ENCODE results near the gene CTSF. TPM values are rescaled to one million over a fixed set of nuclear protein-coding genes. Genes with fewer than 3 reads are reported as not detected.

Gene CTSF
- total and polyA plus RNA-seq, 2 of the 13 experiments (the other 11 are each of a cell fraction or from before 2014, with no cell fraction given) = not detected

- TF ChIP-seq CEBPZ (IDR thresholded peaks at IDR 0.05; ENCODE audit: low read length) (no peak), HNF1B (CRISPR knock-in tag; IDR thresholded peaks at IDR 0.05) (no peak), TARDBP (CRISPR knock-in tag; IDR thresholded peaks at IDR 0.05) (no peak), REL (CRISPR knock-in tag; conservative IDR thresholded peaks at IDR 0.05) (no peak), EHMT2 (IDR thresholded peaks at IDR 0.05; ENCODE audit: borderline replicate concordance, low read depth, low read length) (no peak), MXD4 (CRISPR knock-in tag; IDR thresholded peaks at IDR 0.05) (no peak), ZNF589 (CRISPR knock-in tag; conservative IDR thresholded peaks at IDR 0.05) (no peak), MLLT10 (CRISPR knock-in tag; IDR thresholded peaks at IDR 0.05) (no peak), ZNF780A (CRISPR knock-in tag; IDR thresholded peaks at IDR 0.05) (no peak)
Measured at GRCh38 chr11:66532784-66533183, 35.6 kb downstream of the CTSF start (continued).
